OCI-LY3 (cell line): ENCODE results near the gene NCOA4.
"Not testable (repeated sequence)": the region's sequence is repeated elsewhere in the genome, so short reads cannot be mapped to it uniquely, and the experiment has no call there.

ENCODE experiments used
- H2AFZ ChIP-seq: fragments of 200-600, 300-600 bp; shearing (Covaris generic); 2 replicates; pipeline ENCODE4 v1.6.0; 2014; ENCODE audit warnings: antibody characterized with exemption, low read depth, low read length
- H3K27ac ChIP-seq: fragments of 200-600, 300-600 bp; sonication (generic); 2 replicates; pipeline ENCODE4 v1.5.1; 2014; ENCODE audit warnings: mild to moderate bottlenecking, low read length, moderate library complexity, mixed read lengths
- H3K27me3 ChIP-seq: fragments of 200-600, 300-600 bp; sonication (generic); 2 replicates; pipeline ENCODE4 v1.6.1; 2014; ENCODE audit warnings: low read depth, low read length, mixed read lengths
- H3K36me3 ChIP-seq: fragments of 200-600, 300-600 bp; sonication (generic); replicated peaks from 2 replicates; pipeline ENCODE3; 2014; ENCODE audit warnings: low read depth, low read length, mixed read lengths
- H3K4me1 ChIP-seq: fragments of 300-600, 200-600 bp; sonication (generic); 2 replicates; pipeline ENCODE4 v1.6.1; 2014; ENCODE audit warnings: low read length, mixed read lengths
- H3K4me2 ChIP-seq: fragments of 200-600, 300-600 bp; sonication (generic); 2 replicates; pipeline ENCODE4 v1.6.1; 2014; ENCODE audit warnings: low read length, mixed read lengths
- H3K4me3 ChIP-seq: fragments of 300-600, 200-600 bp; sonication (generic); 2 replicates; pipeline ENCODE4 v1.5.1; 2014; ENCODE audit warnings: antibody characterized with exemption, mild to moderate bottlenecking, low read length, moderate library complexity
- H3K79me2 ChIP-seq: fragments of 300-600, 200-600 bp; shearing (Covaris generic); 2 replicates; pipeline ENCODE4 v1.6.1; 2014; ENCODE audit warnings: mild to moderate bottlenecking, low read length, mixed read lengths
- H3K9ac ChIP-seq: fragments of 300-600, 200-600 bp; shearing (Covaris generic); 2 replicates; pipeline ENCODE4 v1.6.0; 2014; ENCODE audit warnings: mild to moderate bottlenecking, low read length, moderate library complexity
- H3K9me3 ChIP-seq: fragments of 200-600, 300-600 bp; shearing (Covaris generic); 2 replicates; pipeline ENCODE4 v1.6.1; 2014; ENCODE audit warnings: low read length, mixed read lengths; ENCODE audit not compliant: insufficient read depth
- H4K20me1 ChIP-seq: fragments of 200-600, 300-600 bp; sonication (generic); 2 replicates; pipeline ENCODE4 v1.6.1; 2016; ENCODE audit warnings: low read length, mixed read lengths; ENCODE audit not compliant: insufficient read depth

NCOA4 gene

GRCh38 chr10:45962686-45963452, 67.6 kb downstream of the NCOA4 start:
- not testable (repeated sequence) for H3K4me2 ChIP-seq, H3K4me1 ChIP-seq, H3K9me3 ChIP-seq, H3K27me3 ChIP-seq, H3K9ac ChIP-seq, H2AFZ ChIP-seq, H3K79me2 ChIP-seq, H3K4me3 ChIP-seq, H3K27ac ChIP-seq, H3K36me3 ChIP-seq, H4K20me1 ChIP-seq

- not testable (repeated sequence) for H3K4me1 ChIP-seq, H4K20me1 ChIP-seq, H3K27ac ChIP-seq, H3K4me3 ChIP-seq, H3K9me3 ChIP-seq, H3K79me2 ChIP-seq, H3K9ac ChIP-seq, H2AFZ ChIP-seq, H3K27me3 ChIP-seq, H3K4me2 ChIP-seq, H3K36me3 ChIP-seq
Observed at GRCh38 chr10:45957928-45958327, 72.5 kb downstream of the NCOA4 start.

GRCh38 chr10:45956634-45957033, 73.8 kb downstream of the NCOA4 start:
- H3K79me2 ChIP-seq, H3K9me3 ChIP-seq, H3K36me3 ChIP-seq, H3K9ac ChIP-seq, H3K4me3 ChIP-seq, H3K27me3 ChIP-seq, H3K27ac ChIP-seq, H2AFZ ChIP-seq, H4K20me1 ChIP-seq, H3K4me2 ChIP-seq, H3K4me1 ChIP-seq: not testable (repeated sequence)
